HG03108 (cell line): Measurements from ENCODE around the gene POU4F2.

Experiments used
- ATAC-seq: cut with Tn5 transposase; IDR thresholded peaks from one replicate; pipeline ENCODE4 v1.9.1; 2021; ENCODE audit warnings: moderate library complexity; ENCODE audit not compliant: unreplicated experiment

The POU4F2 gene, protein sequence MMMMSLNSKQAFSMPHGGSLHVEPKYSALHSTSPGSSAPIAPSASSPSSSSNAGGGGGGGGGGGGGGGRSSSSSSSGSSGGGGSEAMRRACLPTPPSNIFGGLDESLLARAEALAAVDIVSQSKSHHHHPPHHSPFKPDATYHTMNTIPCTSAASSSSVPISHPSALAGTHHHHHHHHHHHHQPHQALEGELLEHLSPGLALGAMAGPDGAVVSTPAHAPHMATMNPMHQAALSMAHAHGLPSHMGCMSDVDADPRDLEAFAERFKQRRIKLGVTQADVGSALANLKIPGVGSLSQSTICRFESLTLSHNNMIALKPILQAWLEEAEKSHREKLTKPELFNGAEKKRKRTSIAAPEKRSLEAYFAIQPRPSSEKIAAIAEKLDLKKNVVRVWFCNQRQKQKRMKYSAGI

GRCh38 chr4:146638786-146639505 lies at the start of gene POU4F2:
POU4F2 (plus strand) TSS chr4:146638893; CDS start chr4:146639141, 248 bp downstream.
- ATAC-seq, result no peak

DNA sequence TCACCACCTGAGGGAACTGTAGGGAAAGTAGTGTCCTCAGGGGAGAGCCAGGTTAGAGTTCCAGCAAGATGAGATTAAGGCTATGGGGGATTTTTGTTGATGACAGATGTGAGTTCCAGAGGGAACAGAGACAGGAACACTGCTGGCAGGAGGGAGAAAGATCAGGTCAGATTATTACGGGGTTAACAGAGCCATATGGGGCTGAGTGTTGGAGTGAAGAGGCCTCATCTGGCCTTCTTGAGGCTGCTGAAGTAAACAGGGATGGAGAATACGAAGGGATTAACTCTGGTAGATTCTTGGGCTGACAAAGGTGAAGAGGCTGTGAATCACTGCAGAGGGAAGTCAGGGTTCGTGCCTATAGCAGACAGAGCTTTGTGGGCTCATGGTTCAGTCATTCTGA lies 47.9 kb upstream of the POU4F2 start:
- no peak for ATAC-seq

GRCh38 chr4:146592019-146592418 lies 46.7 kb upstream of the POU4F2 start:
- no peak for ATAC-seq

- no peak for ATAC-seq
These were observed 5.8 kb upstream of the POU4F2 start for GRCh38 chr4:146632770-146633470.

DNA sequence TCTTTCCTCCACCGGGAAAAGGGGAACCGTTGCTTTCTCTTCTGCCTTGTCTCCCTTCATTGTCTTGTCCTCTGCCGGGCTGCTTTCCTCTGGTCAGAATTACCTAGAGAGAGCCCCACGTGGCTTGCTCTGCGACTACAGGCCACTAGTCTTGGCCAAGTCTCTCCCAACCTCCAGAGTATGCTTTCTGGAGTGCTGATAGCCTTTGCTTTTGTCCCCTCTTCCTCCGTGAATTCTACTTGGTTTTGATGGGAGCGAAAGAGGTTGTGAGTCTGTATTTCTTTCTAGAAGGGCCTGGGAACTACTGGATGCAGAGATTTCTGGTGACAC lies 5.3 kb upstream of the POU4F2 start:
- ATAC-seq, result no peak

DNA sequence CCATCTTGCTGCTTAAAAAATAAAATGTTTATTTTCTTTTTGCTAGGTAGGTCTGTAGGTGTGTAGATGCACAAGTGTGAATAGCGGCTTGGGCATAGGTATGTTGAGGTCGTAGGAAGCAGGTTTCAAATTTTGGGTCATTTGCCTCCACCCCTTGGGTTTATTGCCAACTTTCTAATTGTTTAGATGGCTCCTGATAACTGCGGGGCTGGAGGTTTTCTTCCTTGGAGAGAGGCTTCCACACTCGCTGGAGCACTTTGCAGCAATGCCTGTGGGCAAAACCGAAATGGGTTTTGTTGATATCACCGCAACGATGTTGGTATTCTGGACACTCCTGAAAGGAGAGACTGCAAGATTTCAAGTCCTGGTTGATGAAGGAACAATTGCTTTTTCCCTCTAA lies 3.9 kb upstream of the POU4F2 start:
- no peak for ATAC-seq

DNA sequence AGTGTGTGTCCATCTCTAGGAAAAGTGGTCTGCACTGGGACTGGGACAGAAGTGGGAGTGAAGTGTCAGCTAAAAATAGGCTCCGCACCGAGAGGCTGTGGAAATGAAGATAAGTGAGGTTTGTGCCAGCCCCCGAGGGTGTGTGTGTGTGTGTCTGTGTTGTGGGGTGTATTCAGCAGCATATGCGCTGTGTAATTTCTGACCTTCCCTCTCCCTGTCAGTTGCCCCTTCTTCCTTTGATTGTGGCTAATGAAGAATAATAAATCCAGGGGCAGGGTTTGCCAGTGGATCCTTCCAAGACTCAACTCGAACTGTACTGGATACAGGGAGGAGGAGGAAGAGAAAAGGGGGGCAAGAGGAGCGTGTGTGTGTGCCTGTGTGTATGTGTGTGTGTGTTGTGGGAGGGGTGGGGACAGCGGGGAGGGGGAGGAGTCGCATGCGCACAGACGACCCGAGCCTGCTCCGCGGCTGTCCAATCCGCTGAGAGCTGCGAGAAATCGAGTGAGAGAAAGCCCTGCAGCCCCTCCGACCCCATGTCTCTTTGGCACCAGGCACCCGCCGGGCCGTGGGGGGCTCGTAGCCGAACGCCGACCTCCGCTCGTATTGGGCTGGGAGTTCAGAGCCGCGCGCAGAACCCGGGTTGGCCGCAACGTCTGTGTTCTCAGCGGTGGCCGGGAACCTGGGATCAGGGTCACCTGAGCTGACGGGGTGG lies 916 bp upstream of the POU4F2 start:
- no peak for ATAC-seq

DNA sequence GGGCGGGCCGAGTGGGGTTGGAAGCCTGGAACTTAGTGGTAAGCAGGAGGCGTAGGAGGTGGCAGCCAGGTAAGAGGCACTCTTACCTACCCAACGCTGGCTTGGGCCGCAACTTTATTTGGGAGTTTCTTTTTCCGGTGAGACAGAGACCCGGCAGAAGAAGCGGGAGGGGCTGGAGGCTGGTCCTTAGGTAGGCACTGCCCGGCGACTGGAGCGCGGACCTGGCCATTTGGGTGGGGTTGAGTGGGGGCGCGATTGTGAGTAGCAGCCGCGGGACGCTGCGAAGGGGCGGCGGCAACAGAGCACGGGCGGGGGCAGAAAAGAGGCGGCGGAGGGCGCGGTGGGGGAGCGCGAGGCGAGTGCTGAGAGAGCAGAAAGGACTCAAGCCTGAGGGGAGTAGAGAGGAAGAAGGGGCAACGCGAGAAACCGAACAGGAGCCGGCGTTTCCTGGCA lies 334 bp upstream of the POU4F2 start:
- no peak for ATAC-seq

DNA sequence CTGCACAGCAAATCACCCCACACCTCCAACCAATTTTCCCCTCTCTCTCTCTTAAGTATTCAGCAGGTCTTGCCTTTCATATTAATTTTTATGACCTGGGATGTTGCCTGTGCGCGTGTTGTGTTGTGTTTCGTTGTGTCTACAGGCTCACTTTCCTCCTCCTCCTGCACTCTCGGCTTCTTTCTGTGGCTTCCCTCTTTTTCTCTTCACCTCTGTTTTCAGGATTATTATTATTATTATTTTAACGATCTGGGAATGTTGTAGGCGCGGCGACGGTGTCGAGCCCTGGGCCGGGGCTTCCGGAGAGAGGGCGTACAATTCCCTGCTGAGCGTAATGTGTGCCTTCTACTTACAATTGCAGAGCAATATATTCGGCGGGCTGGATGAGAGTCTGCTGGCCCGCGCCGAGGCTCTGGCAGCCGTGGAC lies 826 bp downstream of the POU4F2 start:
- ATAC-seq, result no peak

- no peak for ATAC-seq
These were observed 1.4 kb downstream of the POU4F2 start for GRCh38 chr4:146640021-146640464.

DNA sequence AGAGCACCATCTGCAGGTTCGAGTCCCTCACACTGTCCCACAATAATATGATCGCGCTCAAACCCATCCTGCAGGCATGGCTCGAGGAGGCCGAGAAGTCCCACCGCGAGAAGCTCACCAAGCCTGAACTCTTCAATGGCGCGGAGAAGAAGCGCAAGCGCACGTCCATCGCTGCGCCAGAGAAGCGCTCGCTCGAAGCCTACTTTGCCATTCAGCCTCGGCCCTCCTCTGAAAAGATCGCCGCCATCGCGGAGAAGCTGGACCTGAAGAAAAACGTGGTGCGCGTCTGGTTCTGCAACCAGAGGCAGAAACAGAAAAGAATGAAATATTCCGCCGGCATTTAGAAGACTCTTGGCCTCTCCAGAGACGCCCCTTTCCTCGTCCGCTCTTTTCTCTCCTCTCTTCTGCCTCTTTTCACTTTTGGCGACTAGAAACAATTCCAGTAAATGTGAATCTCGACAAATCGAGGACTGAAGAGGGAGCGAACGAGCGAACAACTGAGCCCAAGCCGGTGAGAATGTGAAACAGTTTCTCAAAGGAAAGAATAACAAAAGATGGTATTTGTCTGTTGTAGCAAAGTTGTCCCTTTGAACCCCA lies 1.9 kb downstream of the POU4F2 start:
- no peak for ATAC-seq

DNA sequence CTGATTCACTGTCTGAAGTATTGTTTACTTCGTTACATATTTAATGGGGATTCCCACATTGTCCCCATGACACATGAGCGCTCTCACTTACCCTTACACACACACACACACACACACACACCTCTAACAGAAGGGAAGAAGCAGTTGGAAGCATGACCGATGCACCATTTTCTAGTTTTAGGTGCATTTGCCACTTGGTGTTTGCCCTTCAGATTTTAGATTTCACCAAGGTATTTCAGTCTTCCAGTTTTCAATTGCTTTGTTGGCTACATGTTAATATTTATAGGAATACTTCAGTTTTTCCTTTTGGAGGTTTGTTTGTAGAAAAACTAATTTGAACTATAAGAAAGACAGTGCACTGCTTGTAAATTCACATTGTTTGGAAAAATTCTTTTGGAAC lies 3.1 kb downstream of the POU4F2 start:
- no peak for ATAC-seq

DNA sequence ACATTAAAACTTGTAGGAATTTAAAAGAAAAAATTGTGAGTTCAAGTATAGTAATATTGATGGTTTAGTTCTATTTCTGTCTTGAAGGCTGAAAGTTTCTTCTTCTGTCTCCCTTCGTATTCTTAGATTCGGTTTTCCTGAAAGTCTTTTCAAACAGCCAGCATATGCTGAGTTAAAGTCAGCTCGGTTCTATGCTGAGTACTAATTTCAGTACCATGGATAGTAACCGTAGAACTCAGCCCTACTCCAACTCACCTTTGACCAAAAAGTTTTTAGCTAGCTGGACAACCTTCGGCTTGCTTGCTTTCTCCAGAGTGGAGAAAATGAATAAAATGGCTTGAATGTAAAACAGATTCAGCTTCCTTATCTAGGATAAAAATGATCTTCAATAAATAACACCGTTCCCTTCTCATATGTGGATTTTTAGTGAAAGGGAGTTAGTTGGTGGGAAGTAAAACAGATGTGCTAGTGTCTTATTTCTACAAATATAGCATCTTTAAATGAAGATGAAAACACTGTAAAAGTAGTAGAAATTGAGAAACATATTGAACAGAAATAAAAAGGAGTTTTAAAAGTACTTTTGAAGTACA lies 5.2 kb downstream of the POU4F2 start:
- no peak for ATAC-seq

- ATAC-seq, result no peak
These were observed 7.2 kb downstream of the POU4F2 start for GRCh38 chr4:146645921-146646320.

DNA sequence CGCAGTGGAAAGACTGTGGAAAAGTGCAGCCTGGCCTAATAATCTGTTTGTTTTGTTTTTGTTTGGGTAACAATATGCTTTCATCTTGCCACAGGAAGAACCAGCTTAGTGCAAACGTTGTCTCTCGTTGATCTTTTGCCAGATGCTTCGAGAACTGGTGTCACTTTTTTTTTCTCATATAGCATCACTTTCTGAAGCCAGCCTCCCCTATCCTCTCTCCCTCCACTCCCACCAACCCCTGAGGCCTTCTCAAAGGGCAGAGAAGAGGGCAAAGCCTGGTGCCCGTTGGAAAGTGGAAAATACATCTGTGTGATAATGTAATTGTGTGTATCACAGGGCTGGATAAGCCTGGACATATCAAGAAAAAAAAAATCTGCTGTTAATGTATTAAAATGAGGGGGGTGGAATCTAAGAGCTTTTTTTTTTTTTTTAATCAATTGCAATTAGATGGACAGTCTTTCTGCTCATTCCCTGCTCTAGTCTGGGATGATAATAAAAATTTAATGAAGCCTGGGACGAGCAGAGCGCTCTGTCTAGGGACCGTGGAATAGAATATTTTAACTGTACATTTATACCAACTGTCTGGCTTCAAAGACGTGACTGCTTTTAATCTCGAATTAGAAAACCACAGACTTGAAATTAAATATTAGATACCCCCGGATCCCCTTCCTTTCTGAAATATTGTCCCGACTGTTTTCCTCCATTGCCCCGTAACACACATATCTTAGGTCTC lies 8.1 kb downstream of the POU4F2 start:
- ATAC-seq, result no peak

GRCh38 chr4:146647615-146648460 lies 9.1 kb downstream of the POU4F2 start:
- ATAC-seq, result no peak

DNA sequence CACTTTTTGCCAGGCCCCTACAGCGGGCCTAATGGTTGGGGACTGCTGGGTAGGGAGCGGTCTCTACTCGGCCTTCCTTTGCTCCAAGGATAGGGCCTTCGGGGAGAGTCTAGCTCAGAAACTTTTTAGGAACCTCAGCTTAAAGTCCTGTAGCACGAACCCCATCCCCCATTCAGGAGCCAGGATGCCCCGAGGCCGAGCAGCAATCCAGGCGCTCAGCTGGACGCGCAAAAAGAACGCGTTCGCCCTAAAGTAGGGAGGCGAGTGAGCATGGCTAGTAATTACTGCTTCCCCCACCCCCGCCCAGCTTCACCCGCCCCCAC lies 9.7 kb downstream of the POU4F2 start:
- no peak for ATAC-seq

DNA sequence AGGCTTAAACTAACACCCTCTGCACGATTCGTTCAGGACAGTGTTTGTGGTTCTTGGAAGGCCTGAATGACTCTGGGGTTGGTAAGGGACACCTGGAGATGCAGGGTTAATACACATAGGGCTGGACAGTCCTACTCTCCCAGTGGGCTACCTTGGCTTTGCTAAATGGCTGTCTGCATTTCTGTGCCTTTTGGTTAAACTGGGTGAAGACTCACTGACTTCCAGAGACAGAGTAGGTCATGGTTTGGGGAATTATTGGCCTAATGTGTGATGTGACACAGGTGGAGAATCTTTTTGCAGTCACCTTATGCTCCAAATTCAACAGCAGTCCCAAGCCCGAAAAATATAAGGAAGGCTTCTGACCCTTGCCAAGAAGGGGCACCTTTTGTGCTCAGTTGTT lies 10.5 kb downstream of the POU4F2 start:
- ATAC-seq, result no peak

DNA sequence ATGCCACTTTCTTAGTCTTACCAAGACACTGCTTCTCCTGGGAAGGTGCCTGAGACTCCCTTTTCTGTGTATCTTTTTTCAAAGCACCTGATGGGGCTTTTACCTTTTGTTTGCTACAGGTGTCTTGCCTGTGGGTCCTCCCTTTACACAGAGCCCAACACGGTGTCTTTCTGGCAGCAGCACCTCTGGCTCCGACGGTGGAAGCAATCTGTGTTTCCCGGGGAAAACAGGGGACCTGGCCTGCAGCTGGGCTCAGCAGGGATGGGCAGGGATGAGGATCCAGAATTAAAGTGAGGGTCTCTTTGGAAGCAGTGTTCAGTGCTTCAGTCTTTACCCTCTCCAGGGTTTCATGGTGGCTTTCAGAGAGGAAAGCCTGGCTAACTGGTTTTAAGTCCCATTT lies 11.3 kb downstream of the POU4F2 start:
- no peak for ATAC-seq
